Epithelial cell of proximal tubule (primary cell): Measurements from ENCODE around the gene GDNF. TPM values are rescaled to one million over a fixed set of nuclear protein-coding genes. Genes with fewer than 3 reads are reported as not detected.
A peak's percentile ranks its signal among the peaks of the same experiment; 100 is the strongest.

ENCODE experiments used
- DNase-seq: peaks from one replicate; pipeline ENCODE4 v3.0.0-alpha.2; 2011; ENCODE audit warnings: low read depth
- H3K4me3 ChIP-seq: 2 replicates; pipeline ENCODE4 v1.5.1; 2011; ENCODE audit warnings: low read depth, mild to moderate bottlenecking, low read length
- total RNA-seq: library from RNA; depleted of rRNA; stranded (reverse); fragments of >200 nt; gene quantifications from 2 replicates; pipeline ENCODE4 v1.2.3, GENCODE V29; 2015
- TF ChIP-seq, protein P1 (sequence below): conservative IDR thresholded peaks from 2 replicates; pipeline ENCODE4 v1.5.1; 2012; ENCODE audit warnings: low read depth, mild to moderate bottlenecking, low read length

Gene GDNF
- total RNA-seq, 1 donor from 2014 or later = 0.23 TPM

- TF ChIP-seq, protein P1, sequence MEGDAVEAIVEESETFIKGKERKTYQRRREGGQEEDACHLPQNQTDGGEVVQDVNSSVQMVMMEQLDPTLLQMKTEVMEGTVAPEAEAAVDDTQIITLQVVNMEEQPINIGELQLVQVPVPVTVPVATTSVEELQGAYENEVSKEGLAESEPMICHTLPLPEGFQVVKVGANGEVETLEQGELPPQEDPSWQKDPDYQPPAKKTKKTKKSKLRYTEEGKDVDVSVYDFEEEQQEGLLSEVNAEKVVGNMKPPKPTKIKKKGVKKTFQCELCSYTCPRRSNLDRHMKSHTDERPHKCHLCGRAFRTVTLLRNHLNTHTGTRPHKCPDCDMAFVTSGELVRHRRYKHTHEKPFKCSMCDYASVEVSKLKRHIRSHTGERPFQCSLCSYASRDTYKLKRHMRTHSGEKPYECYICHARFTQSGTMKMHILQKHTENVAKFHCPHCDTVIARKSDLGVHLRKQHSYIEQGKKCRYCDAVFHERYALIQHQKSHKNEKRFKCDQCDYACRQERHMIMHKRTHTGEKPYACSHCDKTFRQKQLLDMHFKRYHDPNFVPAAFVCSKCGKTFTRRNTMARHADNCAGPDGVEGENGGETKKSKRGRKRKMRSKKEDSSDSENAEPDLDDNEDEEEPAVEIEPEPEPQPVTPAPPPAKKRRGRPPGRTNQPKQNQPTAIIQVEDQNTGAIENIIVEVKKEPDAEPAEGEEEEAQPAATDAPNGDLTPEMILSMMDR = peak; percentile 70
- no peak for DNase-seq
These were observed 64.8 kb downstream of the GDNF start for GRCh38 chr5:37774912-37775483.

GRCh38 chr5:37773809-37774208 lies 66.0 kb downstream of the GDNF start:
- no peak for DNase-seq
- TF ChIP-seq, protein P1 = no peak
- no peak overlapping the region for H3K4me3 ChIP-seq

More at GRCh38 chr5:37774912-37775483, 64.8 kb downstream of the GDNF start:
- H3K4me3 ChIP-seq = no peak overlapping the region

GRCh38 chr5:37772255-37772654 lies 67.6 kb downstream of the GDNF start:
- TF ChIP-seq, protein P1 = no peak
- no peak overlapping the region for H3K4me3 ChIP-seq
- no peak for DNase-seq

DNA sequence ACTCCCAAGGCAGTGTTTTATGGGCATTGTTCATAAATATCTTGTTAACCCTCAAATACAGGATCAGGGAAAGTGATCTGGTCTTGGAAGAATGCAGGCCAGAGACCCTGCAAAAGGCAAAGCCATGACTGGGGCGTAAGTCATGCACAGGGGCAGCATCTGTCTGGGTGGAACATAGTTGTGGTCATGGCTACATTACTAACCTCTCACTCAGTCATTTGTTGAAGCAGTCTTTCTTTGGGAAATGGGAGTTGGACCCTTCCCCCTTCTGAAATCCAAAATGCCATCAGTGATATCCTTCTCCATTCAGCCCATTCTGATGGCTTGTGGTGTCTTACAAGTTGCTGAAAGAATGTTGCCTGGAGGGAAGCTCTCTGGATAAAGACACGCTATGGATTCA lies 68.1 kb downstream of the GDNF start:
- DNase-seq = peak; percentile 70
- H3K4me3 ChIP-seq = no peak overlapping the region
- TF ChIP-seq, protein P1 = no peak

GRCh38 chr5:37771203-37771611 lies 68.6 kb downstream of the GDNF start:
- DNase-seq = no peak
- no peak overlapping the region for H3K4me3 ChIP-seq
- TF ChIP-seq, protein P1 = peak; percentile 7

DNA sequence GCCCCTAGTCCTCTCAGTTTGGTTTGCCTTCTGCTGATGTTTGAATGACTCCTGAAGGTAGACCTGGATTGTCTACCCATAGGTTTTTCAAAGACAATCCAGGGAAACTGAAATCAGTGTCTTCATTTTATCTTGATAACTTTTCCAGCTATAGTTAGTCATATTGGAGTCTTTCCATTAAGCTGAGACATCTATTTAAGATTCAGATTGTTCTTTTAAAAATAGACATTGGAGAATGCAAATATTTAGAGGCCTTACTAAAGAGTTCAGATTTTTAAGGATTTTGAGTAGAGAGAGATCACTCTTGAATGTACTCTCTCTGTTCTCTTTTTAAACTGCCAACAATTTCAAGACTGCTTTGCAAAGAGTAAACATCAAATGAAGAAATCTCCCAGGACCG lies 69.1 kb downstream of the GDNF start:
- H3K4me3 ChIP-seq = no peak overlapping the region
- DNase-seq = no peak
- TF ChIP-seq, protein P1 = no peak

DNA sequence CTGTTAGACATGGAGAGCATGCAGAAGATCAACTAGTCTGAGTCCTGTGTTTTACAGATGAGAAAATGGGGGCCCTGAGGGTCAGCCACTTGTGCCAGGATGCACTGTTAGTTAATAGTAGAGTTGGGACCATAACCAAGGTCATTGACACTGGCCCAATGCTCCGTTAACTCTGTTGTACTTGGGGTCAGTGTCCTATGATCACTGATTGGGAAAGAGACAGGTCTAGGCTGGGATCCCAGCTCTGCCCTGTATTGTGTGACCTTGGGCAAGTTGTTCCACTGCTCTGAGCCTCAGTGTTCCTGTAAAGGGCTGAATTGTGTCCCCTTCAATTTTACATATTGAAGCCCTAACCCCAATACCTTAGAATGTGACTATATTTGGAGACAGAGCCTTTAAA lies 70.0 kb downstream of the GDNF start:
- H3K4me3 ChIP-seq = no peak overlapping the region
- TF ChIP-seq, protein P1 = no peak
- DNase-seq = no peak
